Measurements from ENCODE around the gene SLC35E2B.

Gene SLC35E2B

DNA sequence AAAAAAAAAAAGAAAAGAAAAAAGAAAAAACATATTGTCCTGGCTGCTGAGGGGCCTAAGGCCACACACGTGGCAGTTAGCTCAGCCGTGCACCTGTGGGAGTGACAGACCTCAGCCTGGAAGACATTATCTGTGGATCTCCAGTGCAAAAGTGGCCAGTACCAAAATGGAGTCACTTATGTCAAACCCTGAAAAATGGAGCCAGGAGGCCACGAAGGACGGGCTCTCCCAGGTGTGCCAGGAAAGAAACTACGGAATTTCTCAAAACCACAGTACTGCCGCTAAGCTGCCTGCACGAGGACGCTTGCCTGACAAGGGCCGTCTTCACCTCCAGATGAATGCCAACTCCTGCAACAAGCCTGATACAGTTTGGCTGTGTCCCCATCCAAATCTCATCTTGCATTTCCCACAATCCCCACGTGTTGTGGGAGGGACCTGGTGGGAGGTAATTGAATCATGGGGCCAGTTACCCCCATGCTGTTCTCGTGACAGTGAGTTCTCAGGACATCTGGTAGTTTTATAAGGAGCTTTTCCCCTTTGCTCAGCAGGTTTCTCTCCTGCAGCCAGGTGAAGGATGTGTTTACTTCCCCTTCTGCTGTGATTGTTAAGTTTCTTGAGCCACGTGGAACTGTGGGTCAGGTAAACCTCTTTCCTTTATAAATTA is 82.6 kb downstream of the SLC35E2B start:
- H3K4me3 ChIP-seq (ENCODE audit: low read length): no peak overlapping the region
- no peak for TF ChIP-seq CTCF (conservative IDR thresholded peaks at IDR 0.05; ENCODE audit: low read depth, low read length)
- no peak for DNase-seq (ENCODE audit: low read depth)

Measured in retinal pigment epithelial cell (primary cell).